ES-I3 (cell line): ENCODE measurements around the gene SKAP1.
"Not testable (repeated sequence)": the region's sequence is repeated elsewhere in the genome, so short reads cannot be mapped to it uniquely, and the experiment has no call there.

Source experiments
- H3K36me3 ChIP-seq: 2 replicates; pipeline ENCODE4 v1.6.1; 2013; ENCODE audit warnings: mild to moderate bottlenecking, low read length, control low read depth, moderate library complexity; ENCODE audit not compliant: insufficient read depth
- H3K4me1 ChIP-seq: 2 replicates; pipeline ENCODE4 v1.6.1; 2013; ENCODE audit warnings: mild to moderate bottlenecking, control low read depth, low read length; ENCODE audit not compliant: insufficient read depth
- H3K9ac ChIP-seq: 2 replicates; pipeline ENCODE4 v1.6.1; 2013; ENCODE audit warnings: low read depth, mild to moderate bottlenecking, low read length, moderate library complexity
- H3K9me3 ChIP-seq: 2 replicates; pipeline ENCODE4 v1.6.1; 2013; ENCODE audit warnings: mild to moderate bottlenecking, low read length, moderate library complexity; ENCODE audit not compliant: control insufficient read depth, insufficient read depth

SKAP1 gene

DNA sequence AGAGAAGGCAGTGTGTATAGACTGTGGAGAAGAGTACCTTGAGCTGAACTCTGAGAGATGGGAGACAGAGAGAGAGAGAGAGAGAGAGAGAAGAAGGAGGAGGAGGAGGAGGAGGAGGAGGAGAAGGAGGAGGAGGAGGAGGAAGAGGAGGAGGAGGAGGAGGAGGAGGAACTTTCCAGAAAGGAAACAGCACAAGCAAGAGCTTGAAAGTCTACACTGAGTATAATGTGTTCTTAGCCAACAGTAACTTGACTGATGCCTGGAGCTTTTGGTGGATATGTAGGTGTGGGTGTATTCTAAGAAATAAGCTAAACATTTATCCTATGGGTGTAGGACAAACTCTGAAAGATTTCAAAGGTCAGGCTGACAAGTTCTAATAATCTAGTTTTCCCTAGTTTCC lies 206.1 kb downstream of the SKAP1 start:
- Histone ChIP-seq H3K36me3 (no peaks in the 10 kb centered on the region), H3K9me3 (no peaks in the 10 kb centered on the region)

DNA sequence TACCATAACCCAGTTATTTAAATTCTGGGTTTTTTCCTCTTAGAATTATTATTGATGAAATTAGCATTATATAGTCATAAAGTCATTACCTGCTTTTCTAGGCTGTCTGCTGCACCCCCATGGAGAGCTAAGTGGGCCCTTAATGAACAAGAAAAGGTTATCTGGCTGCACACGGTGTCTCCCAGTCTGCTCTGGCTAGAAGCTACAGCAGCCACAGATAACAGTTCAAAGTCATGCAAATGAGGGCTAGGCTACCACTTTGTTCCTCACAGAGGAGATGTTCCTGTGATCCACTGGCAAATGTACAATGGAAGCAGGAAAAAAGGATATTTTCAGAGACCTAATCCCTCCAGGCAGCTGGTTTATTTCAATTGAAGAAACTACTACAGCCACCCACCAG lies 210.4 kb downstream of the SKAP1 start:
- H3K9ac ChIP-seq = no peak overlapping the region
- peaks cover 13% of the 10 kb centered on the region for H3K4me1 ChIP-seq
- no peaks in the 10 kb centered on the region for H3K36me3 ChIP-seq
- no peaks in the 10 kb centered on the region for H3K9me3 ChIP-seq

More for the DNA sequence above, 206.1 kb downstream of the SKAP1 start:
- no peak overlapping the region for H3K9ac ChIP-seq
- peaks cover 26% of the 10 kb centered on the region for H3K4me1 ChIP-seq

DNA sequence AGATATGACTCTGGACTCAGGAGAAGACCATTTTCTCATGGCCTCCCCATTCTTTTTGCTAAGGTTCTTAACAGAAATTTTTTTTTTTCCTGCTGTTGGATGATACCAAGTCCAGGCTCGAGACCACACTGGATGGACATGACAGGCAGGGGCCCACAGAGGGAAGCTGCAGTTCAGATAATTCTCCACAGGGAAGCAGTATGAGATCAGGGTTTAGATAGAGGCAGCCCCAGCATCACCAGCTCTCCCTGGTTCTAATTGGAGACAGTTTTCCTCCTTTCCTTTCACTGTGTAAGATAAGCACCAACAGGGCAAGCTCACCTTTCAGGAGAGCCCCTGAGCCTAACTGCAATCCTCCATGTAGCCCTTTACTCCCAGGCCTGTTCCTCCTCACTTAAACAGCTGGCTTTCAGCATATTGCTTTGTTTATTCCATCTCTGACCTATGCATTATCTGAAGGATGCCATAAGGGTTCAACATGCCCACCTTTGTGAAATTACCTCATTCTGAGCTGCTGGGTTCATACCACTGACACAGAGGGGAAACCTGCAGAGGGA lies 214.4 kb downstream of the SKAP1 start:
- no peaks in the 10 kb centered on the region for H3K36me3 ChIP-seq

DNA sequence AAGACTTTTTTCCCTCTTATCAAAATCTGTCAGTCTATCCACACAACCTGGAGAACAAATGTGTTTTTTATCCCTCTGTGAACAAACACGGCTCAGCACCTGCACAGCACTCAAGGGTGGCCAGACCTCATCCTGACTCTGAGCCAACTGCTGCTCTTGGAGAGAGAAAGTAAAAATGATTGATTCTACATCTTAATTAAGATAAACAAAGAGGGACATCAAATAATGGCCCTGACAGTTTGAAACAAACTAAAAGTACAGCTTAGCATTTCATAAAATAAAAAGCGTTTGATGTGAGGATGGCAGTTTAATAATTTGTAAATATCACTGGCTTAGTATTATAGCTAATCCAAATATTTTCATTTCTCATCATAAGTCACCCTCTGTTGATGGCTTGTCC lies 216.2 kb downstream of the SKAP1 start:
- Histone ChIP-seq H3K4me1 (no peaks in the 10 kb centered on the region), H3K9ac (no peak overlapping the region), H3K9me3 (no peaks in the 10 kb centered on the region), H3K36me3 (no peaks in the 10 kb centered on the region)

More for the DNA sequence above, 214.4 kb downstream of the SKAP1 start:
- Histone ChIP-seq H3K9ac (no peak overlapping the region), H3K9me3 (no peaks in the 10 kb centered on the region), H3K4me1 (peaks cover 12% of the 10 kb centered on the region)

- H3K9me3 ChIP-seq = no peaks in the 10 kb centered on the region
- H3K4me1 ChIP-seq = no peaks in the 10 kb centered on the region
- no peak overlapping the region for H3K9ac ChIP-seq
- no peaks in the 10 kb centered on the region for H3K36me3 ChIP-seq
These were observed 218.2 kb downstream of the SKAP1 start for GRCh38 chr17:48211787-48212186.

GRCh38 chr17:48211011-48211410 lies 219.0 kb downstream of the SKAP1 start:
- H3K9me3 ChIP-seq = no peaks in the 10 kb centered on the region
- no peaks in the 10 kb centered on the region for H3K4me1 ChIP-seq
- H3K9ac ChIP-seq = no peak overlapping the region
- H3K36me3 ChIP-seq = no peaks in the 10 kb centered on the region

GRCh38 chr17:48209973-48210372 lies 220.0 kb downstream of the SKAP1 start:
- H3K9me3 ChIP-seq = no peaks in the 10 kb centered on the region
- no peaks in the 10 kb centered on the region for H3K36me3 ChIP-seq
- H3K9ac ChIP-seq = no peak overlapping the region
- H3K4me1 ChIP-seq = no peaks in the 10 kb centered on the region

- no peaks in the 10 kb centered on the region for H3K4me1 ChIP-seq
- H3K9ac ChIP-seq = no peak overlapping the region
- H3K36me3 ChIP-seq = no peaks in the 10 kb centered on the region
- no peaks in the 10 kb centered on the region for H3K9me3 ChIP-seq
These were observed 222.1 kb downstream of the SKAP1 start for GRCh38 chr17:48207776-48208544.

DNA sequence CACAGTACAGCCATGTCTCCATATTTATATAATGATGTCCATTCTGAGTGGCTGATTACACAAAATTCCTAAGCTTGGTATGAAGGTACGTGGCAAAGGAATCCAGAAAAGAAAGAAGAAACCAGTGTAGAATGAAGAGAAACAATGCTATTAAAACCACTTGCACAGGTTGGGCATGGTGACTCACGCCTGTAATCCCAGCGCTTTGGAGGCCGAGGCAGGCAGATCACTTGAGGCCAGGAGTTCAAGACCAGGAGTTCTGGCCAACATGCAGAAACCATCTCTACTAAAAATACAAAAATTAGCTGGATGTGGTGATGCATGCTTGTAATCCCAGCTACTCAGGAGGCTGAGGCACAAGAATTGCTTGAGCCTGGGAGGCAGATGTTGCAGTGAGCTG lies 223.0 kb downstream of the SKAP1 start:
- H3K9ac ChIP-seq, H3K36me3 ChIP-seq, H3K9me3 ChIP-seq, H3K4me1 ChIP-seq: not testable (repeated sequence)

GRCh38 chr17:48202959-48203358 lies 227.1 kb downstream of the SKAP1 start:
- no peaks in the 10 kb centered on the region for H3K36me3 ChIP-seq
- H3K9me3 ChIP-seq = no peaks in the 10 kb centered on the region
- H3K9ac ChIP-seq = no peak overlapping the region
- no peaks in the 10 kb centered on the region for H3K4me1 ChIP-seq

- Histone ChIP-seq H3K9me3 (no peaks in the 10 kb centered on the region), H3K9ac (no peak overlapping the region), H3K36me3 (no peaks in the 10 kb centered on the region), H3K4me1 (peaks cover 9% of the 10 kb centered on the region)
These were observed 231.0 kb downstream of the SKAP1 start for GRCh38 chr17:48198950-48199541.

GRCh38 chr17:48195910-48196309 lies 234.1 kb downstream of the SKAP1 start:
- peaks cover 31% of the 10 kb centered on the region for H3K4me1 ChIP-seq
- H3K9me3 ChIP-seq = no peaks in the 10 kb centered on the region
- no peaks in the 10 kb centered on the region for H3K36me3 ChIP-seq
- no peak overlapping the region for H3K9ac ChIP-seq

DNA sequence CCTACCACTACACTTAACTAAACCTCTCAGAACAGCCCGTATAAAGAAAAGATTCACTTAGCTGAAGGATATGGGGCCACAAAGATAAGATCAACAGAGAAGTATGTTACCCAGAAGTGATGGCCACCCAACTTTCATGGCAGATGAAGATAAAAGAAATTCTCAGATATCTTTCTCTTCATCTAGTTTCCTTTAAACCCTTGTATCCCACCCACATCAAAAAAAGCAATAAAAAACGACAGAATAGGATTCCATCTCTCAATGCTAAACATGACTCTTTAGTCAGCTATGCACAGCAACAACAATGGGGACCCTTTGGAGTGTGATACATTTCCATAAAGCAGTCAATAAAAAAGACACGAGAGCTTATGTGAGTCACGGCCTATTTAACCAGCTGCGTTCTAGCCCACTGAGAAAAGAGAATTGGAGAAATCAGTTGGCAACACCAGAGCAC lies 235.9 kb downstream of the SKAP1 start:
- Histone ChIP-seq H3K36me3 (no peaks in the 10 kb centered on the region), H3K9ac (no peak overlapping the region), H3K9me3 (no peaks in the 10 kb centered on the region), H3K4me1 (peaks cover 31% of the 10 kb centered on the region)

DNA sequence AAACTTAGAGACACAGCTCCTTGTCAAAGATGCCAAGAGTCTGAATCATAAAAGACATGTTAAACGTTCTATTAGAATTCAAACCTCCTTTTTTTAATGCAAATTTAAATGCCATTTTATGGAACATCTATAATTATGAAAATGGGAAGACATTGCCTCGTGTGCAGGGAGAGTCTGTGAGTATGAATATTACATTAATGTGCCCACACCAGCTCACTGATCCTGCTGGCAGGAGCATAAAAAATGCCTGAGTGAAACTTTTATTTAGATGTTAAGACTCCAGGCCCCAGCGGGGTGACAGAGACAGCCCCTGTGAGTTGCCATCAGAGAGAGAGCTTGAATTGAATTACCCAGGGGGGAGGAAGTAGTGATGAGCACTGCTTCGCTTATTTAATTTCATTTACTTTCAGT lies 237.7 kb downstream of the SKAP1 start:
- no peaks in the 10 kb centered on the region for H3K36me3 ChIP-seq
- H3K9ac ChIP-seq = no peak overlapping the region
- no peaks in the 10 kb centered on the region for H3K9me3 ChIP-seq
- peaks cover 31% of the 10 kb centered on the region for H3K4me1 ChIP-seq

DNA sequence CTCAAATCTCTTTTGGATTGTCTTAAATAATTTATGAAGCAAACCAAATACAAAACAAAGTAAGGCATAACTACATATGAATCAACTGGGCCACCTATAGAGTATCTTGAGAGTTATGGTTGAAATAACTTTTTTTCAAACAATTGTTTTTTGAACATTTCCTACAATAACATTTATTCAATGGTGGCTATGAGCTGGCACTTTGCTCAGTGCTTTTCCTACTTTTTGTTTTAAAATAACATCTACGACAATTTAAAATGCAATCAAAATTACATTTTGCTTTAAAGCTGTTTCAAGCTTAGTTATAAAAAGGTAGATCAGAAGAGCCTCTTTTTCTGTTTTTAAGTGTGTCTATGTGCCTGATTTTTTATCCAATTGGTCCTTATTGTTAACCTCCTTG lies 238.7 kb downstream of the SKAP1 start:
- Histone ChIP-seq H3K9me3 (no peaks in the 10 kb centered on the region), H3K36me3 (no peaks in the 10 kb centered on the region), H3K4me1 (peaks cover 31% of the 10 kb centered on the region), H3K9ac (no peak overlapping the region)
